GM21529 (cell line): Measurements from ENCODE around the gene OMP.

Source experiments
- ATAC-seq: cut with Tn5 transposase; IDR thresholded peaks from one replicate; pipeline ENCODE4 v1.9.1; 2021; ENCODE audit not compliant: unreplicated experiment

Gene OMP

DNA sequence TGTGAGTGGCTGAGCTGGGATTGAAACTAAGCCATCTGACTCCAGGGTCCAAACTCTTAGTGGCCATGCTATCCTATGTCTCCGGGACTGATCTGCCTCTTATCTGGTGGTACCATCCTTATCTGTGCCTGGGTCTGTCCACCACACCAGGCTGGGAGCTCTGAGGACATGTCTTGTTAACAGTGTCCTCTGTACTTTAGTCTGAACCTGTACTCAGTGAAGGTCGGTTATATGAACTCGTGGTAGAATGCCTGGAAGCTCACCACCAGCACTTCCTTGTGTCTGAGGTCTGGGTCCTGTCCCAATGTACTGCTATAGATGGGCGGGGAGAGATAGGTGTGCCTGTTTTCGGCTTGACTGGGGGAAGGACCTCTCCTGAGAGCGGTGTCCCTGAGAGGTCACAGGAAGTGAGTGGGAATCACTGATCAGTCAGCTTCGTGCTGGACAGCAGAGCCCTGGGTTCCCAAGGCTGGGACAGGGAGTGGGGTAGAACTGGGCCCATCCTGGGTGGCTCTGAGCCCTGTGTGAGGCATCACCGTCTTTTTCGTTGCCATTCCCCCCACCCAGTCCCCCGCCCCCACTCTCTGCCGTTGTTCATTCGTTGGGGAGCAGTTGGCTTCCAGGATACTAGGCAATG lies 34.3 kb downstream of the OMP start:
- ATAC-seq: no peak

GRCh38 chr11:77137421-77137820 lies 34.8 kb downstream of the OMP start:
- ATAC-seq: no peak

DNA sequence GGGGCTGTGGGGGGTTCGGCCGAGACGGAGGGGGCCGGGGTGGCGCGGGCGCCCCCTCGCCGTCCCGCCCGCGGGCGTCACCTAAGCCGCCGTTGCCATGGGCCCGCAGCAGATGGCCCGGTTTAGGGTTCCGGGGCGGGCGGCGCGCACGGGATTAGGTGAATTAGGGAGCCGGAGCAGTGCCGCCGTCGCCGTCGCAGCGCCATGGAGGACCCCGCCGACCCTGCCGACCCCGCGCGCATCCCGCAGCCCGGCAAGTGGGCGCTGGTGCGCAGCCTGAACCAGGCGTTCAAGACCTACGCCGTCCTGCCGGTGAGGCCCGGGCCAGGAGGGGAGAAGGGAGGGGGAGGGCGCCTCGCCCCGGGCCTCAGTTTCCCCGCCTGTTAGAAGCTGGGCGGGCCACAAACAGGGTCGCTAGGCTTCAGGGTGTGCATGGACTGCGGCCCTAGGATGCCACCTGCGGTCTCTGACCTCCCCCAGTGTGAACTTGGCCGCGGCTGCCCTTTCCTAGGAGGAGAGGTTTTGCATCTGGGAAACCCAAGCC lies 35.5 kb downstream of the OMP start:
- no peak for ATAC-seq

GRCh38 chr11:77139201-77139600 lies 36.6 kb downstream of the OMP start:
- ATAC-seq: no peak

DNA sequence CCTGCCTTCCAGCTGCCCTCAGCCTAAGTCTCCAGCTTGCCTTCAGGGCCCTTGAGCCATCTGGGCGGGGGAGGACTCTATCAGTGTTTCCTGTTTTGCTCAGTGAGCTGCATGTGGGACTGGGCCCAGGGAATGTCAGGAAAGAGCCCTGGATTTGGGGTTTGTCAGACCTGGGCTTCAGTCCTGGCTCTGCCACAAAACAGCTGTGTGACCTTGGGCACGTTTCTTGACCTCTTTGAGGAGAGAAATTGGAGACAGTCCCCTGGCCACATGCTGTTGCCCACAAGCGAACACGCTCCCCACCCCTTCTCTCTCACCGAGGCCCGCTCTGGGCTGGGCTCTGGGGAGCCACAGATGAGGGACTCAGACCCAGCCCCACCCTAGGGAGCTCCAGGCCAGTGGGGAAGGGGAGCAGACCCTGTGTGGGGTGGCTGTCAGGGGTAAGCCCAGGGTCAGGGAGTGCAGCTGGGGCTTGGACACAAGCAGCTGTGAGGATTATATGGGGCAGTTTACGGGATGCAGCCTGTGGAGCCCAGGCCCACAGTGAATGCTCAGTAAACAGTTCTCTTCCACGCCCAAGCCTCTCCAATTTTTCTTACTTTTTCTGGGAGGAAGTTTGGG lies 37.7 kb downstream of the OMP start:
- no peak for ATAC-seq

DNA sequence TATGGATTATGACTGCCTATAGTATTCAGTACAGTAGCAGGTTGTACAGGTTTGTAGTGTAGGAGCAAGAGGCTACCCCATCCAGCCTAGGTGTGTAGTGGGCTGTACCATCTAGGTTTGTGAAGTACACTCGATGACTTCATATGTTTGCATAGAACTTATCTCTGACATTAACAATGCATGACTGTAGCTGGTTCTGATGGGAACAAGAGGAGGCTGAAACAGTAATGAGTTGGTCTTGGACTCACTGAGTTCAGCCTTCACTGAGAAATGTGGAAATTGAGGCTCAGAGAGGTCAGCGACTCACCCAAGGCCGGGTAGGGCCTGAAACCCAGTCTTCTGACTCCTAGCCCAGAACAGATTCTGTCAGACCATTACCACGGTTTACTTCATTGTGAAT lies 38.4 kb downstream of the OMP start:
- ATAC-seq: no peak

GRCh38 chr11:77141475-77141874 lies 38.8 kb downstream of the OMP start:
- no peak for ATAC-seq

- no peak for ATAC-seq
Observed at GRCh38 chr11:77142091-77142975, 39.7 kb downstream of the OMP start.

GRCh38 chr11:77143405-77144020 lies 40.9 kb downstream of the OMP start:
- no peak for ATAC-seq

- no peak for ATAC-seq
Observed at GRCh38 chr11:77144196-77144856, 41.7 kb downstream of the OMP start.

DNA sequence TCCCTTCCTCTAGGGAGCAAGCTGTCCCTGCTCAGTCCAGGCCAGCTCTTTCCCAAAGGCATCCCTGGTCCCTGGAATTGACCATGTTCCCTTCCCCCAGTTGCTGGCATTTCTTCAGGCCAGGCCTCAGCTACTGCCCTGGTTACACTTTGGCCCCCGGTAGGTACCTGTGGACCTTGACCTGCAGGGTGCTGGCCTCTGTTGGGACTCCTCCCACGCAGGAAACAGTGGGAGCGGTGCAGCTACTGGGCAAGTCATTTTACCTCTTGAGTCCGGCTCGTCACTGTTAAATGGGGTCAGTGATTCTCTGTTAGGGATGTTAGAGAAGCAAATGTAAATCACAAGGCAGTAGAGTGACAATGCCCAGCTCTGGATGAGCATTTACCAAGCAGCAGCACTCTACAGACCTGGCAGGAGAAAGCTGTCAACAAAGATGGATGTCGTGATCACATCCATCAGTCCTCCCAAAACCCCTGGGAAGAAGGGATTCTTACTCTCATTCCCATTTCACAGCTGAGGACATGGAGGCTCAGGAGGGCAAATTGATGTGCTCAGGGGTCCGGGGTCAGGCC lies 42.3 kb downstream of the OMP start:
- ATAC-seq: no peak

- no peak for ATAC-seq
Observed at GRCh38 chr11:77146261-77147035, 43.8 kb downstream of the OMP start.

- ATAC-seq: no peak
Observed at GRCh38 chr11:77147036-77147315, 44.3 kb downstream of the OMP start.

GRCh38 chr11:77147668-77148321 lies 45.2 kb downstream of the OMP start:
- no peak for ATAC-seq

GRCh38 chr11:77148963-77149715 lies 46.5 kb downstream of the OMP start:
- no peak for ATAC-seq

DNA sequence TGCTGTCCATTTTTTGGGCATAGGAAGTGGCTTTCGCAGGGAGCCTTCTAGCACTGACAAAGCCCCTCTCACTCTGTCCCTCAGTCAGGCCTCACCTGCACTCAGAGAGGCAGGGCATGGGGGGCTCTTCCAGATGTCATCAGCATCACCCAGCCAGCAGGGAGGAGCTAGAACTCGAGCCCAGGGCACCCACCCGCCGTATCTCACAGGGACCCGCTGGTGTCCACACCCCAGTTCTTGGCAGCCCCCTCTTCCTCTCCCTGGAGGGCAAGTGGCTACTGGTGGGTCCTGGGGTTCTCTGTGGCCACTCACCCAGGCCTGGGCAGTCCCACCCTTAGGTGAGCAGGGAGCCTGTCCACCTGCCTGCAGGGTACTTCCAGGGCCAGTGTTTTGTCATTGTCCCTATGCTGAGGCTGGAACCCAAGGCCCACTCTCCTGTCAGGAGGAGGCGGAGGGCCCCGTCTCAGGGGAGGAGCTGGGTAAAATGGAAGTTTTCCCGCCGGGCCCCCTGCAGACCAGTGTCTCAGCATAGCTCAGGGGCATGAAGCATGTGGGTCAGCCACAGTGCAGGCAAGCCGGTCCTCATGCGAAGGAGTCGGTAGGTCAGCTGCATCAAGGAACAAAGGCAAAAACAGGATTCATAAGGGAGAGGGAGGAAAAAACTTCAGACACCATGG lies 47.2 kb downstream of the OMP start:
- ATAC-seq: no peak

- no peak for ATAC-seq
Observed at GRCh38 chr11:77150836-77151235, 48.2 kb downstream of the OMP start.
